Measurements from ENCODE around the gene HHAT.

Gene HHAT

GRCh38 chr1:210684466-210685294, 356.0 kb downstream of the HHAT start:
- DNase-seq (ENCODE audit: low spot score): no peak

GRCh38 chr1:210685295-210685650, 356.6 kb downstream of the HHAT start:
- no peak for DNase-seq (ENCODE audit: low spot score)

GRCh38 chr1:210686841-210687240, 358.1 kb downstream of the HHAT start:
- DNase-seq (ENCODE audit: low spot score): no peak

- DNase-seq (ENCODE audit: low spot score): peak; percentile 55
Measured at GRCh38 chr1:210687582-210688279, 359.0 kb downstream of the HHAT start.

GRCh38 chr1:210688512-210689234, 360.0 kb downstream of the HHAT start:
- peak; percentile 22 for DNase-seq (ENCODE audit: low spot score)

- no peak for DNase-seq (ENCODE audit: low spot score)
Measured at GRCh38 chr1:210689826-210690225, 361.1 kb downstream of the HHAT start.

GRCh38 chr1:210690236-210690635, 361.5 kb downstream of the HHAT start:
- no peak for DNase-seq (ENCODE audit: low spot score)

GRCh38 chr1:210691039-210691610, 362.4 kb downstream of the HHAT start:
- no peak for DNase-seq (ENCODE audit: low spot score)

- no peak for DNase-seq (ENCODE audit: low spot score)
Measured at GRCh38 chr1:210692796-210693195, 364.1 kb downstream of the HHAT start.

GRCh38 chr1:210695026-210695425, 366.3 kb downstream of the HHAT start:
- peak; percentile 26 for DNase-seq (ENCODE audit: low spot score)

GRCh38 chr1:210696709-210697108, 368.0 kb downstream of the HHAT start:
- no peak for DNase-seq (ENCODE audit: low spot score)

- no peak for DNase-seq (ENCODE audit: low spot score)
Measured at GRCh38 chr1:210697185-210697584, 368.5 kb downstream of the HHAT start.

GRCh38 chr1:210698661-210699060, 370.0 kb downstream of the HHAT start:
- no peak for DNase-seq (ENCODE audit: low spot score)

GRCh38 chr1:210700083-210700482, 371.4 kb downstream of the HHAT start:
- DNase-seq (ENCODE audit: low spot score): no peak

GRCh38 chr1:210700511-210700910, 371.8 kb downstream of the HHAT start:
- no peak for DNase-seq (ENCODE audit: low spot score)

- no peak for DNase-seq (ENCODE audit: low spot score)
Measured at GRCh38 chr1:210702506-210702905, 373.8 kb downstream of the HHAT start.

GRCh38 chr1:210703593-210703992, 374.9 kb downstream of the HHAT start:
- no peak for DNase-seq (ENCODE audit: low spot score)

GRCh38 chr1:210705086-210705485, 376.4 kb downstream of the HHAT start:
- DNase-seq (ENCODE audit: low spot score): no peak

- DNase-seq (ENCODE audit: low spot score): no peak
Measured at GRCh38 chr1:210706246-210706645, 377.5 kb downstream of the HHAT start.

- no peak for DNase-seq (ENCODE audit: low spot score)
Measured at GRCh38 chr1:210707300-210708240, 378.9 kb downstream of the HHAT start.

GRCh38 chr1:210709701-210710100, 381.0 kb downstream of the HHAT start:
- no peak for DNase-seq (ENCODE audit: low spot score)
